ENCODE data around the gene SHISA8.
"Not testable (repeated sequence)": the region's sequence is repeated elsewhere in the genome, so short reads cannot be mapped to it uniquely, and the experiment has no call there.

The SHISA8 gene

GRCh38 chr22:41915035-41915785, at the start of gene SHISA8:
Gene SHISA8 (minus strand): TSS chr22:41915074. CDS start chr22:41914667, 407 bp downstream.
- H3K4me3 ChIP-seq (ENCODE audit: low read depth in 1 of 2, low read length in 2 of 2) = peak within 1 kb of the TSS in 1 of 2 donors; percentile 38
- peaks cover 57% of the 10 kb centered on the region for H3K27me3 ChIP-seq (ENCODE audit: low read depth, low read length)
- H3K4me1 ChIP-seq (ENCODE audit: control insufficient read depth in 1 of 2, insufficient read depth in 2 of 2, low read length in 2 of 2) = peaks cover 0 to 39% of the 10 kb centered on the region in 2 donors
- H3K36me3 ChIP-seq (ENCODE audit: control insufficient read depth in 1 of 2, insufficient read depth in 2 of 2, low read length in 2 of 2) = no peaks in the 10 kb centered on the region
- H3K9me3 ChIP-seq (ENCODE audit: control insufficient read depth in 1 of 2, low read length in 2 of 2) = no peaks in the 10 kb centered on the region
- no peak within 1 kb of the TSS for H3K27ac ChIP-seq (ENCODE audit: low read length)

GRCh38 chr22:41964112-41964491, 49.2 kb upstream of the SHISA8 start:
- Histone ChIP-seq H3K4me1 (ENCODE audit: control insufficient read depth in 1 of 2, insufficient read depth in 2 of 2, low read length in 2 of 2) (no peaks in the 10 kb centered on the region), H3K27me3 (ENCODE audit: low read depth, low read length) (no peaks in the 10 kb centered on the region), H3K4me3 (ENCODE audit: low read depth in 1 of 2, low read length in 2 of 2) (no peak overlapping the region), H3K27ac (ENCODE audit: low read length) (no peak overlapping the region), H3K9me3 (ENCODE audit: control insufficient read depth in 1 of 2, low read length in 2 of 2) (no peaks in the 10 kb centered on the region), H3K36me3 (ENCODE audit: control insufficient read depth in 1 of 2, insufficient read depth in 2 of 2, low read length in 2 of 2) (no peaks in the 10 kb centered on the region)

GRCh38 chr22:41963453-41964111, 48.7 kb upstream of the SHISA8 start:
- no peaks in the 10 kb centered on the region for H3K4me1 ChIP-seq (ENCODE audit: control insufficient read depth in 1 of 2, insufficient read depth in 2 of 2, low read length in 2 of 2)
- H3K36me3 ChIP-seq (ENCODE audit: control insufficient read depth in 1 of 2, insufficient read depth in 2 of 2, low read length in 2 of 2) = no peaks in the 10 kb centered on the region
- no peak overlapping the region for H3K27ac ChIP-seq (ENCODE audit: low read length)
- H3K9me3 ChIP-seq (ENCODE audit: control insufficient read depth in 1 of 2, low read length in 2 of 2) = no peaks in the 10 kb centered on the region
- H3K27me3 ChIP-seq (ENCODE audit: low read depth, low read length) = no peaks in the 10 kb centered on the region
- no peak overlapping the region for H3K4me3 ChIP-seq (ENCODE audit: low read depth in 1 of 2, low read length in 2 of 2)

DNA sequence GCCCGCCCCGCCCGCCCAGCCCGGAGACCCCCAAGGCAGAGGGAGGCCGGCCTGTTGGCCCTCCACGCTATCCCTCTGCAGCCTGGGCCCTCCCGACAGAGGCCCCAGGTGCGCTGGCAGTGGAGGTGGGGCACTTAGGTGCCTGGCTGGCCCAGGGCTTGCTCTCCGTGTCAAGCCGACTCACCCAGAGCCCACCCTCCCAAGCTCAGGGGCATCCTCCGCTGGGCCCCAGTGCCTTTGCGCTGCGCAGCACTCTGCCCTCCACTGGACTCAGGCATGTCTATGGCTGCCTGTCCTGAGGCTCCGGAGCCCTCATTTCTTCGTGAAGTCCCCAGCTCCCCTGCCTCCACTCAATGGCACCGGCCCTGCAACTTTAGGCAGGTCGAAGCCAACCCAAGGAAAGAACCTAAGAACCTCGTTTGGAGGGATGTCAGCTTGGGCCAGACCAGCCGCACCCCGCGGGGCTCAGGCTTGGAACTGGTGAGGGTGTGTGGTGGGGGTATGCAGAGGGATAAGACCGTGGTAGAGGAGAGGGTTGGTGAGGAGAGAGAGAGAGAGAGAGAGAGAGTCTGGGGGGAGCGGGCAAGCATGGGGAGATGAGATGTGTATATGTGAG, 43.2 kb upstream of the SHISA8 start:
- H3K36me3 ChIP-seq (ENCODE audit: control insufficient read depth in 1 of 2, insufficient read depth in 2 of 2, low read length in 2 of 2) = no peaks in the 10 kb centered on the region
- H3K27ac ChIP-seq (ENCODE audit: low read length) = no peak overlapping the region
- H3K4me1 ChIP-seq (ENCODE audit: control insufficient read depth in 1 of 2, insufficient read depth in 2 of 2, low read length in 2 of 2) = peaks cover 0 to 5% of the 10 kb centered on the region in 2 donors
- no peak overlapping the region for H3K4me3 ChIP-seq (ENCODE audit: low read depth in 1 of 2, low read length in 2 of 2)
- no peaks in the 10 kb centered on the region for H3K27me3 ChIP-seq (ENCODE audit: low read depth, low read length)
- no peaks in the 10 kb centered on the region for H3K9me3 ChIP-seq (ENCODE audit: control insufficient read depth in 1 of 2, low read length in 2 of 2)

DNA sequence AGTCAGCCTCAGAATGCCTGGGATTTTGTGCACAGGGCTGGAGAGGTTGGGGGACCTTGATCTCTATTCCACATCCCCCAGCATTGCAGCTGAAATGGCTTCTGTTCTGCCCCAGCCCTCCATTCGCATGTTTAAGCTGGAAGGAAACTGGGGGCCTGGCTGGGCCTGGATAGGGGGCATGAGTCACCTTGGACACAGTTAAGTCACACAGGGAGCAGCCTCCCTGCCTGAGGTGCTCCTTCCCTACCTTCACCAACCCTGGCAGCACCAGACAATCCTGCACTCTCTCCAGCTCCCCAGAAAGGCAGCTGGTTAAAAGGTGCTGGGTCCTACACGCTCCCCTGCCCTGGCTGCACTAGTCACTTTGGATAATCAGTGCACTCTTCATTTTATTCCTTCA, 37.8 kb upstream of the SHISA8 start:
- no peaks in the 10 kb centered on the region for H3K36me3 ChIP-seq (ENCODE audit: control insufficient read depth in 1 of 2, insufficient read depth in 2 of 2, low read length in 2 of 2)
- no peak overlapping the region for H3K27ac ChIP-seq (ENCODE audit: low read length)
- H3K9me3 ChIP-seq (ENCODE audit: control insufficient read depth in 1 of 2, low read length in 2 of 2) = no peaks in the 10 kb centered on the region
- H3K4me3 ChIP-seq (ENCODE audit: low read depth in 1 of 2, low read length in 2 of 2) = no peak overlapping the region
- H3K27me3 ChIP-seq (ENCODE audit: low read depth, low read length) = no peaks in the 10 kb centered on the region
- H3K4me1 ChIP-seq (ENCODE audit: control insufficient read depth in 1 of 2, insufficient read depth in 2 of 2, low read length in 2 of 2) = peaks cover 0 to 5% of the 10 kb centered on the region in 2 donors

- no peaks in the 10 kb centered on the region for H3K36me3 ChIP-seq (ENCODE audit: control insufficient read depth in 1 of 2, insufficient read depth in 2 of 2, low read length in 2 of 2)
- H3K27me3 ChIP-seq (ENCODE audit: low read depth, low read length) = no peaks in the 10 kb centered on the region
- H3K4me3 ChIP-seq (ENCODE audit: low read depth in 1 of 2, low read length in 2 of 2) = no peak within 1 kb of the TSS
- H3K9me3 ChIP-seq (ENCODE audit: control insufficient read depth in 1 of 2, low read length in 2 of 2) = no peaks in the 10 kb centered on the region
- H3K4me1 ChIP-seq (ENCODE audit: control insufficient read depth in 1 of 2, insufficient read depth in 2 of 2, low read length in 2 of 2) = no peaks in the 10 kb centered on the region
- no peak within 1 kb of the TSS for H3K27ac ChIP-seq (ENCODE audit: low read length)
Measured at GRCh38 chr22:41951898-41952474, 37.1 kb upstream of the SHISA8 start, which contains the start of gene SMIM45. Gene SMIM45 (plus strand): TSS chr22:41952150.

DNA sequence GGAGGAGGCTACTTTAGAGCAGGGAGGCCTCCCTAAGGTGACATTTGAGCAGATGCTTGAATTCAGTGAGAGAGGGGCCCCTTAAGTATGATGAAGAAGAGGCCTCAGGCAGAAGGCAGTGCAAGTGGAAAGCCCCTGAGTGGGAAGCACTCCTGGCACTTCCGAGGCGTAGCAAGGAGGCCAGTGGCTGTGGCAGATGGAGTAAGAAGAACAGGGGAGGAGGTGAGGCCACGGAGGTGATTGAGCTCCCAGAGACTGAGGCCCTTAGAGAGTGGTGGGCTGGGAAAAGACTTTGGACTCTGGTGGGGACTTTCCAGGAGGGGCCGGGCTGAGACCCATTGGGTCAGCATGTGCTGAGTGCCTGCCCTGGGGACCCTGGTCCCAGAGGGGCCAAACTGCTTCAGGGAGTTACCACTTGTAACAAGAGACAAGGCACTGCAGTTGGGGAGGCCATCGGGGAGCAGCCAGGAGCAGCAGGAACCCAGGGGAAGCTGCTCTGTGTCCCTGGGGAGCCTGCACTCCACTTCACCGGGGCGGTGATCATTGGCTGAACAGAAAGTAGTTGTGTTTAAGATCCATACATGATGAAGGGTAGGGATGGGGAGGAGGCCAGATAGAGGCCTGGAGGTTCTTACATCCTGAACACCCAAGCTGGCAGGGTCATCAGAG, 34.6 kb upstream of the SHISA8 start:
- no peaks in the 10 kb centered on the region for H3K9me3 ChIP-seq (ENCODE audit: control insufficient read depth in 1 of 2, low read length in 2 of 2)
- no peak overlapping the region for H3K27ac ChIP-seq (ENCODE audit: low read length)
- H3K27me3 ChIP-seq (ENCODE audit: low read depth, low read length) = no peaks in the 10 kb centered on the region
- no peaks in the 10 kb centered on the region for H3K36me3 ChIP-seq (ENCODE audit: control insufficient read depth in 1 of 2, insufficient read depth in 2 of 2, low read length in 2 of 2)
- H3K4me1 ChIP-seq (ENCODE audit: control insufficient read depth in 1 of 2, insufficient read depth in 2 of 2, low read length in 2 of 2) = peaks cover 4 to 9% of the 10 kb centered on the region in 2 donors
- H3K4me3 ChIP-seq (ENCODE audit: low read depth in 1 of 2, low read length in 2 of 2) = no peak overlapping the region

DNA sequence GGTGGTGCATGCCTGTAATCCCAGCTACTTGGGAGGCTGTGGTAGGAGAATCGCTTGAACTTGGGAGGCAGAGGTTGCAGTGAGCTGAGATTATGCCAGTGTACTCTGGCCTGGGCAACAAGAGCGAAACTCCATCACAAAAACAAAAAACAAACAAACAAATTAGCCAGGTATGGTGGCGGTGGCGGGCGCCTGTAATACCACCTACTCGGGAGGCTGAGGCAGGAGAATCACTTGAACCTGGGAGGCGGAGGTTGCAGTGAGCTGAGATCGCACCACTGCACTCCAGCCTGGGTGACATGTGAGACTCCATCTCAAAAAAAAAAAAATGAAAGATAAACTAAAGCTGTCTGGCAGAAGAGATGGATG, 34.0 kb upstream of the SHISA8 start:
- not testable (repeated sequence) for H3K9me3 ChIP-seq (ENCODE audit: control insufficient read depth in 1 of 2, low read length in 2 of 2); H3K4me3 ChIP-seq (ENCODE audit: low read depth in 1 of 2, low read length in 2 of 2); H3K4me1 ChIP-seq (ENCODE audit: control insufficient read depth in 1 of 2, insufficient read depth in 2 of 2, low read length in 2 of 2); H3K36me3 ChIP-seq (ENCODE audit: control insufficient read depth in 1 of 2, insufficient read depth in 2 of 2, low read length in 2 of 2); H3K27ac ChIP-seq (ENCODE audit: low read length); H3K27me3 ChIP-seq (ENCODE audit: low read depth, low read length)

GRCh38 chr22:41948142-41948541, 33.3 kb upstream of the SHISA8 start:
- no peak overlapping the region for H3K4me3 ChIP-seq (ENCODE audit: low read depth in 1 of 2, low read length in 2 of 2)
- H3K27ac ChIP-seq (ENCODE audit: low read length) = no peak overlapping the region
- no peaks in the 10 kb centered on the region for H3K36me3 ChIP-seq (ENCODE audit: control insufficient read depth in 1 of 2, insufficient read depth in 2 of 2, low read length in 2 of 2)
- no peaks in the 10 kb centered on the region for H3K9me3 ChIP-seq (ENCODE audit: control insufficient read depth in 1 of 2, low read length in 2 of 2)
- peaks cover 4 to 9% of the 10 kb centered on the region in 2 donors for H3K4me1 ChIP-seq (ENCODE audit: control insufficient read depth in 1 of 2, insufficient read depth in 2 of 2, low read length in 2 of 2)
- no peaks in the 10 kb centered on the region for H3K27me3 ChIP-seq (ENCODE audit: low read depth, low read length)

DNA sequence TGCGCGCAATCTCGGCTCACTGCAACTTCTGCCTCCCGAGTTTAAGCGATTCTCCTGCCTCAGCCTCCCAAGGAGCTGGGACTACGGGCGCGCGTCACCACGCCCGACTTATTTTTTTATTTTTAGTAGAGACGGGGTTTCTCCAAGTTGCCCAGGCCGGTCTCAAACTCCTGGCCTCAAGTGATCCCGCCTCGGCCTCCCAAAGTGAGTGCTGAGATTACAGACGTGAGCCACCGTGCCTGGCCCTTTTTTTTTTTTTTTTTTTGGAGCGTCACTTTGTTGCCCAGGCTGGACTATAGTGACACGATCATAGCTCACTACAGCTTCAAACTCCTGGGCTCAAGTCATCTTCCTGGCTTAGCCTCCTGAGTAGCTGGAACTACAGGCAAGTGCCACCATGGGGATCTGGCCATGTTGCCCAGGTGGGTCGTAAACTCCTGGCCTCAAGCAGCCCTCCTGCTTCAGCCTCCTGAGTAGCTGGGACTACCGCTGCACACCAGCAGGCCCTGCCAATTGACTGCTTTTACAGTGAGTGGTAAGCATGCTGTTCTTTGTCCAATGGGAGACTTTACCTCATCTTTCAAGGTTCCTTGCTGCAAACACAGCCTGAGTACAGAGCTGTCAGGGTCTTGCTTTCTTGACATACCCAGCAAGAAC, 32.7 kb upstream of the SHISA8 start:
- Histone ChIP-seq H3K4me3 (ENCODE audit: low read depth in 1 of 2, low read length in 2 of 2) (peak overlapping the region; percentile 74 to 96), H3K9me3 (ENCODE audit: control insufficient read depth in 1 of 2, low read length in 2 of 2) (no peaks in the 10 kb centered on the region), H3K4me1 (ENCODE audit: control insufficient read depth in 1 of 2, insufficient read depth in 2 of 2, low read length in 2 of 2) (peaks cover 4 to 9% of the 10 kb centered on the region in 2 donors), H3K36me3 (ENCODE audit: control insufficient read depth in 1 of 2, insufficient read depth in 2 of 2, low read length in 2 of 2) (no peaks in the 10 kb centered on the region), H3K27ac (ENCODE audit: low read length) (no peak overlapping the region), H3K27me3 (ENCODE audit: low read depth, low read length) (no peaks in the 10 kb centered on the region)

Measured in muscle layer of duodenum (tissue), 2 donors.